Measurements from ENCODE around the gene ZDHHC14.

DNA sequence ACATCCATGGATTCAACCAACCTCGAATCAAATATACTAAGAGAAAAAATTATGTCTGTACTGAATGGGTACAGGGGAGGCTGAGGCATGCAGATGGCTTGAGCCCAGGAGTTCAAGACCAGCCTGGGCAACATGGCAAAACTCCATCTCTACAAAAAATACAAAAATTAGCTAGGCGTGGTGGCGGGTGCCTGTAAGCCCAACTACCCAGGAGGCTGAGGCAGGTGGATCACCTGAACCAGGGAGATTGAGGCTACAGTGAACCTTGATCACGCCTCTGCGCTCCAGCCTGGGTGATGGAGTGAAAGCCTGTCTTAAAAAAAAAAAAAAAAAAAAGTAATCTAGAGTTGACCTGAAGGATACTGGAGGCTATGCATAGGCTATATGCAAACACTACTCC is 223.0 kb downstream of the ZDHHC14 start:
- TF ChIP-seq, protein P1, sequence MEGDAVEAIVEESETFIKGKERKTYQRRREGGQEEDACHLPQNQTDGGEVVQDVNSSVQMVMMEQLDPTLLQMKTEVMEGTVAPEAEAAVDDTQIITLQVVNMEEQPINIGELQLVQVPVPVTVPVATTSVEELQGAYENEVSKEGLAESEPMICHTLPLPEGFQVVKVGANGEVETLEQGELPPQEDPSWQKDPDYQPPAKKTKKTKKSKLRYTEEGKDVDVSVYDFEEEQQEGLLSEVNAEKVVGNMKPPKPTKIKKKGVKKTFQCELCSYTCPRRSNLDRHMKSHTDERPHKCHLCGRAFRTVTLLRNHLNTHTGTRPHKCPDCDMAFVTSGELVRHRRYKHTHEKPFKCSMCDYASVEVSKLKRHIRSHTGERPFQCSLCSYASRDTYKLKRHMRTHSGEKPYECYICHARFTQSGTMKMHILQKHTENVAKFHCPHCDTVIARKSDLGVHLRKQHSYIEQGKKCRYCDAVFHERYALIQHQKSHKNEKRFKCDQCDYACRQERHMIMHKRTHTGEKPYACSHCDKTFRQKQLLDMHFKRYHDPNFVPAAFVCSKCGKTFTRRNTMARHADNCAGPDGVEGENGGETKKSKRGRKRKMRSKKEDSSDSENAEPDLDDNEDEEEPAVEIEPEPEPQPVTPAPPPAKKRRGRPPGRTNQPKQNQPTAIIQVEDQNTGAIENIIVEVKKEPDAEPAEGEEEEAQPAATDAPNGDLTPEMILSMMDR (IDR thresholded peaks at IDR 0.05), result no peak
- TF ChIP-seq POLR2AphosphoS5 (IDR thresholded peaks at IDR 0.05), result no peak
- TF ChIP-seq POLR2A (IDR thresholded peaks at IDR 0.05), result no peak
